Measurements from ENCODE around the gene C20orf141.
"Not testable (repeated sequence)": the region's sequence is repeated elsewhere in the genome, so short reads cannot be mapped to it uniquely, and the experiment has no call there.

C20orf141 gene

GRCh38 chr20:2805689-2806350 lies 9.0 kb upstream of the C20orf141 start:
- H3K4me3 ChIP-seq (ENCODE audit: low read length): no peak overlapping the region
- H3K27me3 ChIP-seq (ENCODE audit: control insufficient read depth, low read length): peaks cover 3% of the 10 kb centered on the region; the same call in 1 of the 2 replicates
- H3K9me2 ChIP-seq (replicated peaks; ENCODE audit: control insufficient read depth, low read length): no peaks in the 10 kb centered on the region
- no peaks in the 10 kb centered on the region for H3K4me1 ChIP-seq (ENCODE audit: control insufficient read depth, low read length)
- no peak overlapping the region for H3K4me2 ChIP-seq (ENCODE audit: low read length)
- H3K79me2 ChIP-seq (ENCODE audit: control insufficient read depth, low read length): no peaks in the 10 kb centered on the region
- no peaks in the 10 kb centered on the region for H3K36me3 ChIP-seq (ENCODE audit: control insufficient read depth, low read length)
- H3K27ac ChIP-seq (ENCODE audit: low read depth, low read length): no peak overlapping the region
- no peaks in the 10 kb centered on the region for H3F3A ChIP-seq (ENCODE audit: control insufficient read depth, insufficient read depth)
- TF ChIP-seq CTCF (IDR thresholded peaks at IDR 0.05; ENCODE audit: low read depth, low read length, poor library complexity, severe bottlenecking): no peak
- no peak for TF ChIP-seq EZH2phosphoT487 (IDR thresholded peaks at IDR 0.05; ENCODE audit: borderline replicate concordance, low read length)
- no peaks in the 10 kb centered on the region for H3K9me3 ChIP-seq (ENCODE audit: control insufficient read depth, insufficient read depth, low read length)
- H4K20me1 ChIP-seq (ENCODE audit: control insufficient read depth, insufficient read depth, low read depth, low read length): no peaks in the 10 kb centered on the region

- H3K4me2 ChIP-seq (ENCODE audit: low read length): no peak overlapping the region
- H3K9me3 ChIP-seq (ENCODE audit: control insufficient read depth, insufficient read depth, low read length): no peaks in the 10 kb centered on the region
- H3K9me2 ChIP-seq (replicated peaks; ENCODE audit: control insufficient read depth, low read length): no peaks in the 10 kb centered on the region
- TF ChIP-seq CTCF (IDR thresholded peaks at IDR 0.05; ENCODE audit: low read depth, low read length, poor library complexity, severe bottlenecking) (no peak), EZH2phosphoT487 (IDR thresholded peaks at IDR 0.05; ENCODE audit: borderline replicate concordance, low read length) (no peak)
- no peak overlapping the region for H3K4me3 ChIP-seq (ENCODE audit: low read length)
- no peaks in the 10 kb centered on the region for H3F3A ChIP-seq (ENCODE audit: control insufficient read depth, insufficient read depth)
- no peaks in the 10 kb centered on the region for H3K36me3 ChIP-seq (ENCODE audit: control insufficient read depth, low read length)
- peaks cover 2% of the 10 kb centered on the region; the same call in 1 of the 2 replicates for H3K27me3 ChIP-seq (ENCODE audit: control insufficient read depth, low read length)
- H4K20me1 ChIP-seq (ENCODE audit: control insufficient read depth, insufficient read depth, low read depth, low read length): no peaks in the 10 kb centered on the region
- no peaks in the 10 kb centered on the region for H3K4me1 ChIP-seq (ENCODE audit: control insufficient read depth, low read length)
- H3K79me2 ChIP-seq (ENCODE audit: control insufficient read depth, low read length): no peaks in the 10 kb centered on the region
- H3K27ac ChIP-seq (ENCODE audit: low read depth, low read length): no peak overlapping the region
Observed at GRCh38 chr20:2806351-2806701, 8.5 kb upstream of the C20orf141 start.

- H3K36me3 ChIP-seq (ENCODE audit: control insufficient read depth, low read length): no peaks in the 10 kb centered on the region
- no peaks in the 10 kb centered on the region for H3K9me3 ChIP-seq (ENCODE audit: control insufficient read depth, insufficient read depth, low read length)
- H3K27ac ChIP-seq (ENCODE audit: low read depth, low read length): no peak overlapping the region
- no peaks in the 10 kb centered on the region for H3K27me3 ChIP-seq (ENCODE audit: control insufficient read depth, low read length)
- H3K4me1 ChIP-seq (ENCODE audit: control insufficient read depth, low read length): no peaks in the 10 kb centered on the region
- no peaks in the 10 kb centered on the region for H3K79me2 ChIP-seq (ENCODE audit: control insufficient read depth, low read length)
- H4K20me1 ChIP-seq (ENCODE audit: control insufficient read depth, insufficient read depth, low read depth, low read length): no peaks in the 10 kb centered on the region
- H3K4me2 ChIP-seq (ENCODE audit: low read length): no peak overlapping the region
- no peaks in the 10 kb centered on the region for H3F3A ChIP-seq (ENCODE audit: control insufficient read depth, insufficient read depth)
- no peaks in the 10 kb centered on the region for H3K9me2 ChIP-seq (replicated peaks; ENCODE audit: control insufficient read depth, low read length)
- TF ChIP-seq CTCF (IDR thresholded peaks at IDR 0.05; ENCODE audit: low read depth, low read length, poor library complexity, severe bottlenecking) (no peak), EZH2phosphoT487 (IDR thresholded peaks at IDR 0.05; ENCODE audit: borderline replicate concordance, low read length) (no peak)
- H3K4me3 ChIP-seq (ENCODE audit: low read length): no peak overlapping the region
Observed at GRCh38 chr20:2807019-2807418, 7.8 kb upstream of the C20orf141 start.

GRCh38 chr20:2807929-2808328 lies 6.9 kb upstream of the C20orf141 start:
- not testable (repeated sequence) for H3K36me3 ChIP-seq (ENCODE audit: control insufficient read depth, low read length)

More at GRCh38 chr20:2807929-2808328, 6.9 kb upstream of the C20orf141 start:
- not testable (repeated sequence) for H3K79me2 ChIP-seq (ENCODE audit: control insufficient read depth, low read length); H3F3A ChIP-seq (ENCODE audit: control insufficient read depth, insufficient read depth); H3K9me3 ChIP-seq (ENCODE audit: control insufficient read depth, insufficient read depth, low read length); H4K20me1 ChIP-seq (ENCODE audit: control insufficient read depth, insufficient read depth, low read depth, low read length); H3K4me1 ChIP-seq (ENCODE audit: control insufficient read depth, low read length); H3K4me3 ChIP-seq (ENCODE audit: low read length); H3K9me2 ChIP-seq (replicated peaks; ENCODE audit: control insufficient read depth, low read length); H3K27ac ChIP-seq (ENCODE audit: low read depth, low read length); H3K4me2 ChIP-seq (ENCODE audit: low read length); H3K27me3 ChIP-seq (ENCODE audit: control insufficient read depth, low read length)
